Sigmoid colon (tissue), 4 donors: ENCODE results near the gene GOLGA1.

ENCODE experiments used
- CTCF ChIP-seq, 4 experiments: fragments of 450-650 bp in 3 of 4; fragments of 200-600 bp in 1 of 4; IDR thresholded peaks; one replicate each; pipeline ENCODE4 v1.5.1; 2016 to 2019; ENCODE audit warnings: antibody characterized with exemption in 4 of 4, mild to moderate bottlenecking in 3 of 4, moderate library complexity in 2 of 4
- EP300 ChIP-seq, 4 donors: sonication (generic); formaldehyde crosslinking; IDR thresholded peaks; one replicate each; pipeline ENCODE4 v1.6.1; 2017; ENCODE audit warnings: antibody characterized with exemption in 4 of 4
- POLR2A ChIP-seq, 2 donors: fragments of 450-650 bp; IDR thresholded peaks; one replicate each; pipeline ENCODE4 v1.6.1; 2016; ENCODE audit warnings: antibody characterized with exemption in 2 of 2, mild to moderate bottlenecking in 2 of 2, moderate library complexity in 2 of 2
- POLR2AphosphoS5 ChIP-seq, 4 donors: sonication (generic); formaldehyde crosslinking; IDR thresholded peaks; one replicate each; pipeline ENCODE4 v1.6.1; 2017; ENCODE audit warnings: antibody characterized with exemption in 4 of 4

DNA sequence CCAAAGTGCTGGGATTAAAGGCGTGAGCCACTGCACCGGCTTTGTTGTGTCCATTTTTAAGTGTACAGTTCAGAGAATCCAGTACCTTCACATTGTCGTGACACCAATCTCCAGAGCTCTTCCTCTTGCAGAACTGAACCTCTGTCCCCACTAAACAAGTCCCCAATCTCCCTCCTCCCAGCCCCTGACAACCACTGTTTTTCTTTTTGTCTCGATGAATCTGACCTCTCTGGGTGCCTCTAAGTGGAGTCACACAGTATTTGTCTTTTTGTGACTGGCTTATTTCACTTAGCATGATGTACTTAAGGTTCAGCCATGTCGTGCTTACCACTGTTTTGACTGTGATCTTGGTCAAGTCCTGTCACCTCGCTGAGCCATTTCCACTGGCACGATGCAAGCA, 86.1 kb downstream of the GOLGA1 start:
- TF ChIP-seq CTCF (IDR thresholded peaks at IDR 0.05) (no peak), EP300 (IDR thresholded peaks at IDR 0.05) (no peak), POLR2AphosphoS5 (IDR thresholded peaks at IDR 0.05) (no peak), POLR2A (IDR thresholded peaks at IDR 0.05) (no peak)
